ENCODE data around the gene SV2A.

DNA sequence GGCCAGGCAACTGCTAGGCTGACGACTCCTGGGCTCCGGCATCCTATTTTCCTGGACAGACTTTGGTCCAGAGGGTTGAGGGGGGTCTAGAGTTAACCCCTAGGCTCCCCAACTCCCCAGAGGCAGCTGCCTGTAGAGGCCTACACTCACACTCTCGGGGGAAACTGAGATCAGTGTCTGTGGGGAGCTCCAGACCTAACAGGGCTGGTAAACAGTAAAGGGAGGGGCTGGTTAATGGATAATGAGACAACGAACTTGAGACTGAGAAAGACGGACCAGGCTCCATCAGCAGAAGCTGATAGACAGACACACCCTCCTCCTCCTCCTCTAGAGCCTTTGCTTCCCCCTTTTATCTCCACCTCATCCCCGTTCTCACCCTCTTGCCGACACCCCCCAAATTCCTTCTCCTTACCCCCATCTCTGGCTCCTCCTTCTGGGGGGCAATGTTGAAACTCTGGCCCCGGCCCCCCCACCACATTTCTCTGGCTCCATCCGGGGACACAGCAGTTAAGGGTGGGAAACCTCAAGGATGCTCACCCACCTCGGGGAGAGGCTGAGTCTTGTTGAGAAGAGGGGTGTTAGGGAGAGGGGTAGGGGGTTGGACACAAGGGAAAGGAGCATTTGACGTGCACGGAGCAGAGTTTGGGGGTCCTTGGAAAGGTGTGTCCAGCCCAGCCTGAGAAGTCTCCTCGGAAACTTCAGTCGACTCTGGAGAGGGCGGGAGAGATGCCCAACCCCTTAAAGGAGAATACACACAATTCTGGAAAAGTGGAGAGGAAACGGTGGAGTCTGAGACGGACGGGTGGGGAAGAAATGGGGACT, 18.7 kb upstream of the SV2A start, which contains the start of gene MTMR11:
- TF ChIP-seq, protein P1, sequence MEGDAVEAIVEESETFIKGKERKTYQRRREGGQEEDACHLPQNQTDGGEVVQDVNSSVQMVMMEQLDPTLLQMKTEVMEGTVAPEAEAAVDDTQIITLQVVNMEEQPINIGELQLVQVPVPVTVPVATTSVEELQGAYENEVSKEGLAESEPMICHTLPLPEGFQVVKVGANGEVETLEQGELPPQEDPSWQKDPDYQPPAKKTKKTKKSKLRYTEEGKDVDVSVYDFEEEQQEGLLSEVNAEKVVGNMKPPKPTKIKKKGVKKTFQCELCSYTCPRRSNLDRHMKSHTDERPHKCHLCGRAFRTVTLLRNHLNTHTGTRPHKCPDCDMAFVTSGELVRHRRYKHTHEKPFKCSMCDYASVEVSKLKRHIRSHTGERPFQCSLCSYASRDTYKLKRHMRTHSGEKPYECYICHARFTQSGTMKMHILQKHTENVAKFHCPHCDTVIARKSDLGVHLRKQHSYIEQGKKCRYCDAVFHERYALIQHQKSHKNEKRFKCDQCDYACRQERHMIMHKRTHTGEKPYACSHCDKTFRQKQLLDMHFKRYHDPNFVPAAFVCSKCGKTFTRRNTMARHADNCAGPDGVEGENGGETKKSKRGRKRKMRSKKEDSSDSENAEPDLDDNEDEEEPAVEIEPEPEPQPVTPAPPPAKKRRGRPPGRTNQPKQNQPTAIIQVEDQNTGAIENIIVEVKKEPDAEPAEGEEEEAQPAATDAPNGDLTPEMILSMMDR (IDR thresholded peaks at IDR 0.05) = no peak
- TF ChIP-seq POLR2AphosphoS5 (IDR thresholded peaks at IDR 0.05) (peak; percentile 19 to 54 (median 45)), EP300 (IDR thresholded peaks at IDR 0.05) (no peak), POLR2A (IDR thresholded peaks at IDR 0.05) (peak in 1 of 2 donors; percentile 30)
